ENCODE measurements around the gene ZBTB18.

GRCh38 chr1:244041466-244042120 is 9.5 kb upstream of the ZBTB18 start:
- no peak for TF ChIP-seq CTCF (conservative IDR thresholded peaks at IDR 0.05; ENCODE audit: low read depth, low read length)
- TF ChIP-seq EZH2 (IDR thresholded peaks at IDR 0.05; ENCODE audit: low read length, unreplicated experiment) = no peak
